Epithelial cell of esophagus (primary cell): Measurements from ENCODE around the gene NIBAN1.

Experiments
- DNase-seq: peaks from one replicate; pipeline ENCODE4 v3.0.0; 2010; ENCODE audit warnings: low read depth
- H3K4me3 ChIP-seq: 2 replicates; pipeline ENCODE4 v1.5.1; 2011; ENCODE audit warnings: mild to moderate bottlenecking, low read length, control low read depth
- CTCF ChIP-seq: IDR thresholded peaks from 2 replicates; pipeline ENCODE4 v1.5.1; 2011; ENCODE audit warnings: low read depth, mild to moderate bottlenecking, low read length, control low read depth, inconsistent platforms; ENCODE audit not compliant: insufficient read depth; ENCODE audit errors: missing control alignments

NIBAN1 gene

GRCh38 chr1:184974056-184974836 lies at the start of gene NIBAN1:
Gene NIBAN1 (minus strand): TSS chr1:184974508. CDS start chr1:184974356, 152 bp downstream.
- peak within 1 kb of the TSS; percentile 66 for H3K4me3 ChIP-seq
- TF ChIP-seq CTCF, result no peak
- DNase-seq, result peak; percentile 67

GRCh38 chr1:185017966-185018365 lies 43.7 kb upstream of the NIBAN1 start:
- no peak overlapping the region for H3K4me3 ChIP-seq
- no peak for TF ChIP-seq CTCF

GRCh38 chr1:185017338-185017737 lies 43.0 kb upstream of the NIBAN1 start:
- peak; percentile 95 for DNase-seq
- TF ChIP-seq CTCF, result no peak
- no peak overlapping the region for H3K4me3 ChIP-seq

More at GRCh38 chr1:185017966-185018365, 43.7 kb upstream of the NIBAN1 start:
- DNase-seq, result no peak

GRCh38 chr1:185016880-185017279 lies 42.6 kb upstream of the NIBAN1 start:
- TF ChIP-seq CTCF, result no peak
- H3K4me3 ChIP-seq, result no peak overlapping the region
- DNase-seq, result peak; percentile 60

GRCh38 chr1:185015631-185016030 lies 41.3 kb upstream of the NIBAN1 start:
- DNase-seq, result no peak
- no peak overlapping the region for H3K4me3 ChIP-seq
- no peak for TF ChIP-seq CTCF

- no peak for DNase-seq
- TF ChIP-seq CTCF, result no peak
- H3K4me3 ChIP-seq, result no peak overlapping the region
These were observed 40.6 kb upstream of the NIBAN1 start for GRCh38 chr1:185014941-185015340.

- no peak for TF ChIP-seq CTCF
- no peak for DNase-seq
- no peak overlapping the region for H3K4me3 ChIP-seq
These were observed 36.1 kb upstream of the NIBAN1 start for GRCh38 chr1:185010361-185010760.
